ENCODE measurements around the gene PRMT5. TPM values are rescaled to one million over a fixed set of nuclear protein-coding genes. Genes with fewer than 3 reads are reported as not detected.

The PRMT5 gene
- total RNA-seq, 1 donor from 2014 or later = 91.1 TPM

DNA sequence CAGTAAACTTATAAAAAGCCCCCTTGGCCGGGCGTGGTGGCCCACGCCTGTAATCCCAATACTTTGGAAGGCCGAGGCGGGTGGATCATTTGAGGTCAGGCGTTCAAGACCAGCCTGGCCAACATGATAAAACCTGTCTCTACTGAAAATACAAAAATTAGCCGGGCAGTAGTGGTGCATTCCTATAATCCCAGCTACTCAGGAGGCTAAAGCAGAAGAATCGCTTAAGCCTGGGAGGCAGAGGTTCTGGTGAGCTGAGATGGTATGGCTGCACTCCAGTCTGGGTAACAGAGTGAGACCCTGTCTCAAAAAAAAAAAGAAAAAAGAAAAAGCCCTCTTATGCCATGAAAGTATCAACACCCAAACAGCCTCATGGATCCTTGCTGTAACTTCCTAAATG, 3.7 kb downstream of the PRMT5 start:
- DNase-seq (ENCODE audit: low read depth) = no peak
- no peak overlapping the region for H3K4me3 ChIP-seq (ENCODE audit: low read depth, low read length)
- no peaks in the 10 kb centered on the region for H3K27me3 ChIP-seq (ENCODE audit: control insufficient read depth, insufficient read depth, low read length)
- TF ChIP-seq CTCF (IDR thresholded peaks at IDR 0.05; ENCODE audit: insufficient read depth, low read length, severe bottlenecking) = no peak
- no peak for FAIRE-seq
- peaks cover 34% of the 10 kb centered on the region for H3K36me3 ChIP-seq (ENCODE audit: control insufficient read depth, insufficient read depth, low read length)

DNA sequence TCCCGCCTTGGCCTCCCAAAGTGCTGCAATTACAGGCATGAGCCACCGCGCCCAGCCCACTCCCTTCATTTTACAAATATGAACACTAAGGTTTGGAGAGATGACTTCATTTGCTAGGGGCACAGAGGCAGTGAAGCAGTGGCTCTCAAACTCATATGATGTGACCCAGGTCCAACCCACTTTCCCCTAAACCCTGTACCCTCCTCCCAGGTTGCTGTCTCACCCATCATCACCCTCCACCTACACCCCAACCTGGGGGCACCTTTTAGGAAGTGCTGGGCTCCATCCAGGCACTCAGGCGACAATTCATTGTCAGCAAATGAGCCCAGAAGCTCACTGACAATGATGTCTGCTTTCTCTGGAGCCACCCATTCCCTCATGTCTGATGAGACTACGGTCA, 5.4 kb downstream of the PRMT5 start:
- DNase-seq (ENCODE audit: low read depth) (no peak), FAIRE-seq (no peak)
- no peak for TF ChIP-seq CTCF (IDR thresholded peaks at IDR 0.05; ENCODE audit: insufficient read depth, low read length, severe bottlenecking)
- Histone ChIP-seq H3K27me3 (ENCODE audit: control insufficient read depth, insufficient read depth, low read length) (no peaks in the 10 kb centered on the region), H3K36me3 (ENCODE audit: control insufficient read depth, insufficient read depth, low read length) (peaks cover 37% of the 10 kb centered on the region), H3K4me3 (ENCODE audit: low read depth, low read length) (no peak overlapping the region)

GRCh38 chr14:22922294-22922693, 6.9 kb downstream of the PRMT5 start:
- no peaks in the 10 kb centered on the region for H3K27me3 ChIP-seq (ENCODE audit: control insufficient read depth, insufficient read depth, low read length)
- no peak for DNase-seq (ENCODE audit: low read depth)
- H3K36me3 ChIP-seq (ENCODE audit: control insufficient read depth, insufficient read depth, low read length) = peaks cover 35% of the 10 kb centered on the region
- no peak overlapping the region for H3K4me3 ChIP-seq (ENCODE audit: low read depth, low read length)
- no peak for TF ChIP-seq CTCF (IDR thresholded peaks at IDR 0.05; ENCODE audit: insufficient read depth, low read length, severe bottlenecking)
- no peak for FAIRE-seq

- no peak for FAIRE-seq
- Histone ChIP-seq H3K27me3 (ENCODE audit: control insufficient read depth, insufficient read depth, low read length) (no peaks in the 10 kb centered on the region), H3K36me3 (ENCODE audit: control insufficient read depth, insufficient read depth, low read length) (peaks cover 31% of the 10 kb centered on the region), H3K4me3 (ENCODE audit: low read depth, low read length) (no peak overlapping the region)
- TF ChIP-seq CTCF (IDR thresholded peaks at IDR 0.05; ENCODE audit: insufficient read depth, low read length, severe bottlenecking) = no peak
- no peak for DNase-seq (ENCODE audit: low read depth)
These were observed 8.5 kb downstream of the PRMT5 start for GRCh38 chr14:22920697-22921096.

- H3K4me3 ChIP-seq (ENCODE audit: low read depth, low read length) = no peak overlapping the region
- H3K27me3 ChIP-seq (ENCODE audit: control insufficient read depth, insufficient read depth, low read length) = no peaks in the 10 kb centered on the region
- FAIRE-seq (no peak), DNase-seq (ENCODE audit: low read depth) (no peak)
- peaks cover 28% of the 10 kb centered on the region for H3K36me3 ChIP-seq (ENCODE audit: control insufficient read depth, insufficient read depth, low read length)
- no peak for TF ChIP-seq CTCF (IDR thresholded peaks at IDR 0.05; ENCODE audit: insufficient read depth, low read length, severe bottlenecking)
These were observed 9.6 kb downstream of the PRMT5 start for GRCh38 chr14:22919601-22919921.

DNA sequence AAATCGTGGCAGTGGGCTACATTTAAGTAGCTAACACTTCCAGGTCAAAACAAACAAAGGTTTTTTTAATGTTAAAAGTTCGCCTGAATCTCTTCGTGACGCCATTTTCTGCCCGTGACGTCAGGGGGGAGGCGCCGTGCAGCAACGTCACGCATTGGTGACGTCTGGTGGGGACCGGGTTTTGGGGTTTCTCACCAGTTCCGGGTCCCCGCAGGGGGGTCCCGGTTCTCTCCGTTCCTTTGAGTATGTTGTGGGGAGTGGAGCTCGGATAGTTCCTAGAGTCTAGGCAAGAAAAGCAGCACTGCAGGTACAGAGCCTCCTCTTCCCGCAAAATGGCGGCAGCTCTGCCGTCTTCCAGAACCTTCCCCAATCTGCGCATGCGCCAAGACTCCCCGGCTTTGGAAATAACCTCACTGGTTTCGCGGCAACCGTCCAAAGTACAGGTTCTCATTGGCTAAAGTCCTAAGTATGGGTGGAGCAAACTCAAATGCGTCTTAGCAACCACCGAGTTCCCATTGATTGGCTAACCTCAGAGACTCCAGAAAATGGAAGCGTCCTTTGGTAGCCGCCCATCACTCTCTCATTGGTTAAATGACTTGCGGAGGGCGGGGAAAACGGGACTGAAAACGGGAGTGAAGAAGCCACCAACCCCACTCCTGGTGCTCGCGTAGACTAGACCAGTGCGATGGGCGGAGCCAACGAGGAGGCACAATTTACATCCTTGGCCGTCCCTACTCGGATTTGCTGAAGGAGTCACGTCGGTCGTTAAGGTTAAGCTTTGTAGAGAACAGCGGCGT, 10.2 kb downstream of the PRMT5 start, which contains the start of gene RBM23:
RBM23 (minus strand) TSS at position 346 of the 797 bp plus-strand sequence.
- DNase-seq (ENCODE audit: low read depth) (peak; percentile 100), FAIRE-seq (no peak)
- no peak for TF ChIP-seq CTCF (IDR thresholded peaks at IDR 0.05; ENCODE audit: insufficient read depth, low read length, severe bottlenecking)
- peaks cover 24% of the 10 kb centered on the region for H3K36me3 ChIP-seq (ENCODE audit: control insufficient read depth, insufficient read depth, low read length)
- H3K4me3 ChIP-seq (ENCODE audit: low read depth, low read length) = peak within 1 kb of the TSS; percentile 61
- no peaks in the 10 kb centered on the region for H3K27me3 ChIP-seq (ENCODE audit: control insufficient read depth, insufficient read depth, low read length)
